OCI-LY3 (cell line): Measurements from ENCODE around the gene ACOT7.

Experiments
- H2AFZ ChIP-seq: fragments of 200-600, 300-600 bp; shearing (Covaris generic); 2 replicates; pipeline ENCODE4 v1.6.0; 2014; ENCODE audit warnings: antibody characterized with exemption, low read depth, low read length
- H3K27ac ChIP-seq: fragments of 200-600, 300-600 bp; sonication (generic); 2 replicates; pipeline ENCODE4 v1.5.1; 2014; ENCODE audit warnings: mild to moderate bottlenecking, low read length, moderate library complexity, mixed read lengths
- H3K27me3 ChIP-seq: fragments of 200-600, 300-600 bp; sonication (generic); 2 replicates; pipeline ENCODE4 v1.6.1; 2014; ENCODE audit warnings: low read depth, low read length, mixed read lengths
- H3K36me3 ChIP-seq: fragments of 200-600, 300-600 bp; sonication (generic); replicated peaks from 2 replicates; pipeline ENCODE3; 2014; ENCODE audit warnings: low read depth, low read length, mixed read lengths
- H3K4me1 ChIP-seq: fragments of 300-600, 200-600 bp; sonication (generic); 2 replicates; pipeline ENCODE4 v1.6.1; 2014; ENCODE audit warnings: low read length, mixed read lengths
- H3K4me2 ChIP-seq: fragments of 200-600, 300-600 bp; sonication (generic); 2 replicates; pipeline ENCODE4 v1.6.1; 2014; ENCODE audit warnings: low read length, mixed read lengths
- H3K4me3 ChIP-seq: fragments of 300-600, 200-600 bp; sonication (generic); 2 replicates; pipeline ENCODE4 v1.5.1; 2014; ENCODE audit warnings: antibody characterized with exemption, mild to moderate bottlenecking, low read length, moderate library complexity
- H3K79me2 ChIP-seq: fragments of 300-600, 200-600 bp; shearing (Covaris generic); 2 replicates; pipeline ENCODE4 v1.6.1; 2014; ENCODE audit warnings: mild to moderate bottlenecking, low read length, mixed read lengths
- H3K9ac ChIP-seq: fragments of 300-600, 200-600 bp; shearing (Covaris generic); 2 replicates; pipeline ENCODE4 v1.6.0; 2014; ENCODE audit warnings: mild to moderate bottlenecking, low read length, moderate library complexity
- H3K9me3 ChIP-seq: fragments of 200-600, 300-600 bp; shearing (Covaris generic); 2 replicates; pipeline ENCODE4 v1.6.1; 2014; ENCODE audit warnings: low read length, mixed read lengths; ENCODE audit not compliant: insufficient read depth
- H4K20me1 ChIP-seq: fragments of 200-600, 300-600 bp; sonication (generic); 2 replicates; pipeline ENCODE4 v1.6.1; 2016; ENCODE audit warnings: low read length, mixed read lengths; ENCODE audit not compliant: insufficient read depth
- EZH2phosphoT487 ChIP-seq: fragments of 200-600 bp; shearing (Covaris generic); IDR thresholded peaks from 2 replicates; pipeline ENCODE4 v1.6.1; 2018; ENCODE audit warnings: antibody characterized with exemption, mixed run types, low read depth
- TF ChIP-seq, protein P1 (sequence below): fragments of 200-600, 300-600 bp; sonication (generic); IDR thresholded peaks from 2 replicates; pipeline ENCODE4 v1.5.1; 2014; ENCODE audit warnings: antibody characterized with exemption, low read length, low read depth

The ACOT7 gene

DNA sequence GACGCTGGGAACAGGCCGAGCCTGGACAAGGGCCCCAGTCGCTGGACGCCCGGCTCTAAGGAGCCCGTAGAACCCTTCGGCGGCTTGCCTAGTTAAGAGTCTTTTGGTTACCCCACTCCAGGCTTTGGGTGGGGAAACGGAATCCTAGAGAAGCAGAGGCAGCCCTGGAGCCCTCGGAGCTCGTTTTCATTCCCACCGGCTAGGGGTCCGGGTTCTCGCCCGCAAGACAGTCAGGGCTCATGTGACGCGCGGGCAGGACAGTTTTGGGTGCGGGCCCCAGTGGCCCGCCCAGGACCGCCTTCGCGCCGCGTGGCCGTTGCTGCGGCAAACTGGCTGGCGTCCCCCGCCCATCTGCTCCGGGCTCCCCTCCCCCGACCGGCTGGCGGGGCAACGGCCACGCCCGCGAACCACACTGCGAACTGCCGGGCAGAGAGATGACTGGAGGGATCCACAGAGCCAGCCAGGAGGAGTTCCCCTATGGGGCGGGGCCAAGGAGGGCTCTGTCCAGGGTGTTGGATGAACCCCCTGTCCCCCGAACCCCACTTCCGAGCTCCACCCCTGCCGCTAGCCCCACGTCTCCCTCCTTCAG lies 27.0 kb upstream of the ACOT7 start:
- Histone ChIP-seq H3K4me3 (no peak overlapping the region), H4K20me1 (no peaks in the 10 kb centered on the region), H3K9me3 (no peaks in the 10 kb centered on the region), H3K36me3 (no peaks in the 10 kb centered on the region), H3K27me3 (no peaks in the 10 kb centered on the region), H3K9ac (no peak overlapping the region), H3K27ac (no peak overlapping the region), H2AFZ (no peak overlapping the region), H3K79me2 (no peaks in the 10 kb centered on the region), H3K4me1 (no peaks in the 10 kb centered on the region), H3K4me2 (no peak overlapping the region)
- TF ChIP-seq, protein P1, sequence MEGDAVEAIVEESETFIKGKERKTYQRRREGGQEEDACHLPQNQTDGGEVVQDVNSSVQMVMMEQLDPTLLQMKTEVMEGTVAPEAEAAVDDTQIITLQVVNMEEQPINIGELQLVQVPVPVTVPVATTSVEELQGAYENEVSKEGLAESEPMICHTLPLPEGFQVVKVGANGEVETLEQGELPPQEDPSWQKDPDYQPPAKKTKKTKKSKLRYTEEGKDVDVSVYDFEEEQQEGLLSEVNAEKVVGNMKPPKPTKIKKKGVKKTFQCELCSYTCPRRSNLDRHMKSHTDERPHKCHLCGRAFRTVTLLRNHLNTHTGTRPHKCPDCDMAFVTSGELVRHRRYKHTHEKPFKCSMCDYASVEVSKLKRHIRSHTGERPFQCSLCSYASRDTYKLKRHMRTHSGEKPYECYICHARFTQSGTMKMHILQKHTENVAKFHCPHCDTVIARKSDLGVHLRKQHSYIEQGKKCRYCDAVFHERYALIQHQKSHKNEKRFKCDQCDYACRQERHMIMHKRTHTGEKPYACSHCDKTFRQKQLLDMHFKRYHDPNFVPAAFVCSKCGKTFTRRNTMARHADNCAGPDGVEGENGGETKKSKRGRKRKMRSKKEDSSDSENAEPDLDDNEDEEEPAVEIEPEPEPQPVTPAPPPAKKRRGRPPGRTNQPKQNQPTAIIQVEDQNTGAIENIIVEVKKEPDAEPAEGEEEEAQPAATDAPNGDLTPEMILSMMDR: no peak
- TF ChIP-seq EZH2phosphoT487: no peak

GRCh38 chr1:6419804-6420453 lies 26.4 kb upstream of the ACOT7 start, which contains the start of gene HES2:
Gene HES2 (minus strand): TSS chr1:6419919. CDS start chr1:6419820, 99 bp downstream.
- H3K79me2 ChIP-seq: no peaks in the 10 kb centered on the region
- H3K4me2 ChIP-seq: no peak within 1 kb of the TSS
- H3K36me3 ChIP-seq: no peaks in the 10 kb centered on the region
- TF ChIP-seq, protein P1: no peak
- no peak within 1 kb of the TSS for H2AFZ ChIP-seq
- no peak within 1 kb of the TSS for H3K9ac ChIP-seq
- no peak within 1 kb of the TSS for H3K4me3 ChIP-seq
- no peak within 1 kb of the TSS for H3K27ac ChIP-seq
- H3K9me3 ChIP-seq: no peaks in the 10 kb centered on the region
- H4K20me1 ChIP-seq: no peaks in the 10 kb centered on the region
- no peaks in the 10 kb centered on the region for H3K4me1 ChIP-seq
- H3K27me3 ChIP-seq: no peaks in the 10 kb centered on the region

- TF ChIP-seq EZH2phosphoT487: no peak
- TF ChIP-seq, protein P1: no peak
- H3K36me3 ChIP-seq: no peaks in the 10 kb centered on the region
- H3K4me3 ChIP-seq: no peak overlapping the region
- no peak overlapping the region for H3K9ac ChIP-seq
- H2AFZ ChIP-seq: no peak overlapping the region
- no peaks in the 10 kb centered on the region for H3K27me3 ChIP-seq
- no peak overlapping the region for H3K27ac ChIP-seq
- H3K4me2 ChIP-seq: no peak overlapping the region
- peaks cover 4% of the 10 kb centered on the region; the same call in 1 of the 2 replicates for H3K4me1 ChIP-seq
- no peaks in the 10 kb centered on the region for H3K79me2 ChIP-seq
- no peaks in the 10 kb centered on the region for H4K20me1 ChIP-seq
- H3K9me3 ChIP-seq: no peaks in the 10 kb centered on the region
Observed at GRCh38 chr1:6419397-6419803, 25.8 kb upstream of the ACOT7 start.

DNA sequence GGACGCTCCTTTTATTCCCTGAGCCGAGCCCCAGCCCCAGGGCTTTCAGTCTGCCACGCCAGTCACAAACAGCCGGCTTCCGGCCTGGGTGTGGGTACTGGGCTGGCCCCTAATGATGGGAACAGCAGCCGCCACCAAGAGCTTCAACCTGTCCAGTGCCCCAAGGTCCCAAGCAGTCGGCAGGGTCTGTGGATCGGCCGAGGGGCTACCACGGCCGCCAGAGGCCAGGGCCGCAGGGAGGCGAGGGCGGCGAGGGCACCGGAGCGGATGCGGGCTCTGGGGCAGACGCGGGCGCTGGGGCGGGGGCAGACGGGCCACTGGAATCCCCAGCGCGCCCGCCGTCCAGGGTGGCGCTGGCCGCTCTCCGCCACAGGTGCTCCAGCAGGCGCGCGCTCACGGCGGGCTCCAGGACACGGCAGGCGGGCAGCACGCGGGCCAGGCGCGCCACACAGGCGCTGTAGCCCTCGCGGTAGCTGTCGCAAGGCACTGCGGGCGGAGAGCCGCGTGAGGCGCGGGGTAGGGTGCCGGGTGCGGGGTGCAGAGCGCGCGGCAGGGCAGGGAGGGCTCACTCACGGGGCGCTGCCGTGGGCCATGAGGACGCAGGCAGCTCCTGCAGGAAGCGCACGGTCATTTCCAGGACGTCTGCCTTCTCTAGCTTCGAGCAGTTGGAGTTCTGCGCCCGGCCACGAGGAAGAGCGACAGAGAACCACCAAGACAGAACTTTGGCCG lies 25.3 kb upstream of the ACOT7 start:
- H2AFZ ChIP-seq: no peak overlapping the region
- H3K36me3 ChIP-seq: no peaks in the 10 kb centered on the region
- H3K79me2 ChIP-seq: no peaks in the 10 kb centered on the region
- no peak overlapping the region for H3K4me2 ChIP-seq
- H3K27ac ChIP-seq: no peak overlapping the region
- H3K9ac ChIP-seq: no peak overlapping the region
- no peak overlapping the region for H3K4me3 ChIP-seq
- H4K20me1 ChIP-seq: no peaks in the 10 kb centered on the region
- H3K4me1 ChIP-seq: peaks cover 5% of the 10 kb centered on the region; the same call in 1 of the 2 replicates
- no peaks in the 10 kb centered on the region for H3K27me3 ChIP-seq
- TF ChIP-seq EZH2phosphoT487: no peak
- TF ChIP-seq, protein P1: no peak
- H3K9me3 ChIP-seq: no peaks in the 10 kb centered on the region
